HK-2 (cell line): ENCODE data around the gene FGB.
"Not testable (repeated sequence)": the region's sequence is repeated elsewhere in the genome, so short reads cannot be mapped to it uniquely, and the experiment has no call there.

Source experiments
- DNase-seq: peaks from one replicate; pipeline ENCODE4 v3.0.0-alpha.2; 2018; ENCODE audit not compliant: unreplicated experiment

Gene FGB

DNA sequence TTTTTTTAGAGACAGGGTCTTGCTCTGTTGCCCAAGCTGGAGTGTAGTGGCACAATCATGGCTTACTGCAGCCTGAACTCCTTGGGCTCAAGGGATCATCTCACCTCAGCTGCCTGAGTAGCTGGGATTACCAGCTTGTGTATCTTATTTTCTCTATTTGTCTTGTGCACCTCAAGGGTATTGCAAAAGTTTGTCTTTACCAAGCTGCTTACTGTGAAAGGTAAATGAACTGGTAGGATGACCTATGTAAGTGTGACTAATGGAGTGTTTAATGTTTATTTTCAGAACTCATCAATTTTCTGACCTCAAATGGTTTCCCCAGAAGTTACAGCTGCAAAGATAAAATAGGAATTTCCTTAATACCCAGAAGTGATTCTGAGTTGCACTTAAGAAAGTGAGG, 33.0 kb downstream of the FGB start:
- no peak for DNase-seq

GRCh38 chr4:154597281-154597680, 34.5 kb downstream of the FGB start:
- not testable (repeated sequence) for DNase-seq

DNA sequence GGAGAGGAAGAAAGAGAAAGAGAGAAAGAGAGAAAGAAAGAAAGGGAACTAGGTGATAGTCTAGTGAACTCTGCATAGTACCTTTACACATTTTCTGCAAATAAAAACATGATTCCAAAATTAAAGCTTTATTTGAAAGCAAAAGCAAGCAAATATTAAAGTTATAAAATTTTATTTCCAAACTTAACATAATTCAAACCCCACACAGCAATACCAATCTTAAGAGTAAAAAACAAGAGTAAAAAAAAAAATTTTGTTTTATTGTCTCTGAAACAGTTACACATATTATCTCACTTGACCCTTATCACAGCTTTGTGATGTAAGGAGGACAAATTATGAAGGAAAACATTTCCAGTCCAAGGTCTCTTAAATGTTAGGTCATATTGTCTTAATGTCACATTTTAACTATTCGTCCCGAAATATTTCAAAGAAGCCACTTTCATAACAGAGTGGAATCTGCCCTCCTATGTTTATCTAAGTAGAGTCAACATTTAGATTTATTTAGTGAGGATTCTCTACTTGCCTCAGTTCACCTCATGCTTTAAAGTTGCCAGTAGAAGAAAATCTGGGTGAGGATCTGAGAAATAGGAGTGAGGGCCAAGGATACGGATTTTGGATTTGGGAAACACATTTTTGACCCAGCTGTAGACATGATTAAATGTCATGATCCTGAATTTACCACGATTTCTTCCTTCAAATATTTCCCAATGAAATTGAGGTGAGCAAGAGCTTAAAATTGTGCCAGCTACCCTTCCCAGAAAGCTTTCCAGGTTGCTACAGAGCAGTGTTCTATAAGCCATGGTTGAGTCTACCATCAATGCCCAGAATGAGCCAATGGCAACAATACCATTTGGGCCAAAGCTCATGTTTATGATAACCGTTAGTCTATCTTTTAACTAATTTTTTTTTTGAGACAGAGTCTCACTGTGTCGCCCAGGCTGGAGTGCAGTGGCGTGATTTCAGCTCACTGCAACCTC, 35.3 kb downstream of the FGB start:
- DNase-seq = no peak

GRCh38 chr4:154602404-154603020, 39.7 kb downstream of the FGB start:
- no peak for DNase-seq

DNA sequence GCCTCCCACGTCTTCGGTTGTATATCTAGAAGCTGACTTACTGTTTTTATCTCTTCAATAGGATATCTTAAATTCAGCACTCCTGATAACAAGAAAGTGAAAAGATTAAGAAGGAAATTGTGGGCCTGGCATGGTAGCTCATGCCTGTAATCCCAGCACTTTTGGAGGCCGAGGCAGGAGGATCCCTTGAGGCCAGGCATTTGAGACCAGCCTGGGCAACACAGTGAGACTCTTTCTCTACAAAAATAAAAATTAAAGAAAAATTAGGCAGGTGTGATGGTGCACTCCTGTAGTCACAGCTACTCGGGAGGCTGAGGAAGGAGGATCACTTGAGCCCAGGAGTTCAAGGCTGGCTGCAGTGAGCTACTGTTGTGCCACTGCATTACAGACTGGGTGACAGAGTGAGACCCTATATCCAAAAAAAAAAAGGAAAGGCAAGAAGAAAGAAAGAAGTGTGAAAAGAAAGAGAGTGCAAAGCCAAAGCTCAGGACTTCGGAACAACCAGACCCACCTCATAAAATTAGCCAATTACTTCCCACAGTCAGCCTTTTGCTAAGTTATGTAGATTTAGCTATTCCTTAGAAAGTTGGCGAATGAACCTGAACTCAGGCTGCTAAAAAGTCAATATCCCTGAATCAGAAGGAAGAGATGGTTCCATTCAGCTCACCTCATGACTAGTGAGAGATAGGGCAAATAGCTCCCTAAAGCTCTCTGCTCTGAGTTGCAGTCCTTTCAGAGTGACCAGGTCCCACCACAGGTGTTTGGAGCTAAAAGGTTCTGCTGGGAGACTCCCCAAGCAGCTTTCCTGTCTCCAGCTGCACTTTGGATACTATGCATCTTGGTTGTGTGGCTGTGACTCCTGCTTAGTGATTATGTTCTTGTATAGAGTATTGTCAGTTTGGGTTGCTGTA, 40.5 kb downstream of the FGB start:
- DNase-seq = no peak

DNA sequence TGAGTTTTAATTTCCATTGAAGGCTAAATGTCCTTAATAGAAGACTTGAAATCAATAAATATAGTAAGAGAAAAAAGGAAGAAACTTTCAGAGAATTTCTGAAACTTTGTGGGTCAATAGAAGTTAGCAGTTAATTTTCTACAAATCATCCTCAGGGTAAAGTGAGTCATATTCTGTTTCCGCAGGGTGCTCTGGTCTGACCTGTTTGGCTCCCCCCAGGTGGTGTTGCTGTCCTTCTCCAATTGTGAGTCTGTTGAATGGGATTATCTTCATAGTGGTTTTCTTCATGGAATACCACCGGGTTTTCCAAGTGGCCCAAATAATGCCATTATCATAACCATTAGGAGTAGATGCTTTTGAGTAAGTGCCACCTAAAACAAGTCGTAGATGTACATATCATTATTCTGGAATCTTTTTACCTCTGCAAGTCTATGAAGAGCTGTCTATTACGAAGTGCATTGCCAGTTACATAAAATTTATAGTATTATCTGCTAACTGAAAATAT, 41.9 kb downstream of the FGB start:
- DNase-seq = no peak

DNA sequence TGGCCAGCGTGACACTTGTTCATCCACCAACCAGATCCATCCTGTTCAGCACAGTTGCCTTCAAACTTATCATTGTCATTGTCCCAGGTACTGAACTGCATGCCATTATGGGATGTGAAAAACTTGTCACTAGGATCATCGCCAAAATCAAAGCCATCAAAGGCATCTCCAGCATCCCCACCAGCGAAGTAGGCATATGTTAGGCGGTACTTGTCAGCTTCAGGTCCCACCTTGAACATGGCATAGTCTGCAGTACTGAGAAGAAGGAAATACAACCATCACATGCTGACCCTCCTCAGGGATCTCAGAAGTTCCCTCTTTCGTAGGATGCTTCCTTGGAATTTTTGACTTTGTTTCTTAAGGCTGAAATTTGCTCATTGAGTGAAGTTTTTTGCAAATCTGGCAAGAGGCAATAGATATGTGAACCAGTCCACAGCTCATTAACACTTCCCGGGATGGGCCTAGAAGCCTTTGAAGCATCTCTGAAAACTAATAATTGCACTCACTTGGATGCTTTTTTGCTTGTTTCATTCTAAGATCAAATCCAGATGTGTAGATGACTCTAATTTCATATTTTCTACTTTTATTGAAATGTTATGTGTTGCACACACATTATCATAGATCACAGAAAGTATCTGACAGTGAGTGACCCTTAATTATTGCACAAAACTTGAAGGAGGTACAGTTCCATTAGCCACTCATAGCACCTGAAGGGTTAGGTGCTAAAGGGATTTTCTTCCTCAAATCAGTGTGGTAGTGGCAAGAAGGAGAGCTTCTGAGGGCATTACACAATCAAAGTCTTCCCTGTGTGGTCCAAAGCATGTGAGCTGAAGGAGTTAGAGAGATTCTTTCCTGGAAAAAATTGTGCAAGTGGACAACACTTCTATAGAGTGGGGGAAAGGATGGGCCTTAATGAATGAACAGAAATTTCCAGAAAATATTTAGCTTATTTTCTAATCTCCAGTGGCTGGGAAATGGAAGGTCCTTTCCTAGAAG, 44.2 kb downstream of the FGB start:
- no peak for DNase-seq

DNA sequence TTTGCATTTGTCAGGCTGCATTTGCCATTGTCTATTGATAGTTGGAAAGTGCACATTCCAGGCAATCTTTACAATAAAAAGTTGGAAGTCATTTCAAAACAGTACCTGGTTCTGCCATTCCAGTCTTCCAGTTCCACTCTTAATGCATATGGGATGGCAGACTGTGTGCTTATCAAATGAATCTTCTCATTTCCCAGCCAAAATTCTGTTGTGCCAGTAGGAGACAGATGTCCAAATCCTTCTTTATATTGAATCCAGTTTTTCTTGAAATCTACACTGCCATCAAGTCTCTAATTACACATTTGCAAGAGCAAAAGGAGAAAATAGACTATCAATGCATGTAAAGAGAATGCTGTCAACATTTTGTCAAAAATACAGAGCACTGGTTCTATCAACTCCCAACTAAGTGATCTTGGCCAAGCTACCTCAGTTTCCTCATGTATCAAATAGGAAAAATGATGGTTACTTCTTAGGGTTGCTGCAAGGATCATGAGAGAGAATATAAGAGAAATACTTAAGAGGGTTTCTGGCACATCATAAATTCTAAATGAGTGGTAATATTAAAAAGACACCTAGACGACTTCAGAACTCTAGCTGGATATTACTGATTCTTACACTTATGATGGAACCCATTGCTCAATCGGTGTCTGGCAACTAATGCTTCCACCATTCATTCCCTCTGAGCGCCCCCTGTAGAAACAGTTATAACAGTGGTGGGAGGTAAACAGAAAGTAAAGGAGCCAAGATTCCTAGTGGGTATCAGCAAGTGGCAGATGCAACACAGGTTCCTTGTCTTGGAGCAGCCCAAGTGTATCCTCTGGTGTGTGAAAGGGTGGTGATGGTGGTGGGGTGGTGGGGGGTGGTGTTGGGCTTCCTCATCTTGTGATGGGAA, 45.8 kb downstream of the FGB start:
- no peak for DNase-seq

DNA sequence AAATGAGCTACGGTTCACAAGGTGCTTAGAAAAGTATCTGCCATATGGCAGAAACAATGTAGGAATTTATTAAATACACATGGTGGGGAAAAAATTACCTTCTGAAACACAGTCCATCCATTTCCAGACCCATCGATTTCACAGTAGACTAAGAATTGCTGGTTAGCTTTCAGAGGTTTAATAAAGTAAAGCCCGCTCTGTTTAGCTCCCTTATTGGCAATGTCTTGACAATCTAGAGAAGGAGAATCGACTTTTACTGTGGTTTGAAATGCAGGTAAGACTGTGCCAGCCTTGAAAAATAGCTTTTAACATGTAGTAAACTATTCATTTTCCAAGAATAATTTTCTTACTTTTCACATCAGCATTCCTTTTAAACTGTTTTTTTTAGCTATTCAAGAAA, 46.7 kb downstream of the FGB start:
- no peak for DNase-seq

- DNase-seq = no peak
These were observed 47.8 kb downstream of the FGB start for GRCh38 chr4:154610582-154610981.

- DNase-seq = no peak
These were observed 49.0 kb downstream of the FGB start for GRCh38 chr4:154611833-154612232.

DNA sequence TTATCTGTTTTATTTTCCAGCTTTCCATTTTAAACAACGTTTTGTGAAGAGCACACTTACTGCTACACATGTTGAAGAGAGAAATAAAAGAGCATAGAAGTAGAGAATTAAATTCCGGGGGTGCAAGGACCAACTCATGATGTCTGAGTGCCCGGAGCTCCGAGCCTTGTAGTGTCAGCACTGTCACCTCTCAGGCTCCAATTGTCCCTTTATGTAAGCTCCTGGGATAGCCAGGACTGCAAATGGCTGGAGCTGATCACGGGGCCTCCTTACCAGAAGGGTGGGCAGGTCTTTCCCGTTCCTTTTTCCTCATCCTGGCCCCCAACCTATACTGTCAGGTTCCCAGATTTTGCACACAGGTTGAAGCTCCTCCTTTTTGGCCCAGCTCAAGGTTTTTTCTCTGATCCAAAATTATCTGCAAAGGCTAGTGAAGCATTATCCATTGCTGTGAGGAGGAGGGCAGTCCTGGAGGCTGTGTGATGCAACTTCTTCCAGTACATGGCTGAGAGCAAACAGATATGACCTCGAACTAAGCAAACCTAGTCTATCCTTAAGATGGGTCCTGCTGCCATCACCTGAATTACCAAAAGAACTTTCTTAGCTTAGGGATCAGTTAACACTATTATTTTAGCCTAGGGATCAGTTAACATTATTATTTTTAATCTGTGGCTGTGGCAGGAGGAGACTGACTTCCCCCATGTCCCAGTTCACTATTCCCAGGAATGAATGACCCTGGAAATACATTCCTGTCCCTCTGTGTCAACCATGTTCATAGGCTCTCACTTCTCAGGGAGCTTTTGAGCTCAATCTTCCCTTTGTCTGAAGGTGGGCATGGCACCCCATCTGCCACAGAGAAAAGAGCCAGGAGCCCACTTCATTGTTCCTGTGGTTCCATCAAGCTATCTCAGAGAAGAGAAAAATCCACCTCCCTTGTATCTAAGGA, 49.9 kb downstream of the FGB start, which contains the start of gene FGG:
TSS of gene FGG (minus strand) at position 185 of the 943 bp plus-strand sequence. CDS start at position 138, 47 bp downstream.
- no peak for DNase-seq

- no peak for DNase-seq
These were observed 51.5 kb downstream of the FGB start for GRCh38 chr4:154614306-154614705.

GRCh38 chr4:154615211-154615610, 52.4 kb downstream of the FGB start:
- no peak for DNase-seq

DNA sequence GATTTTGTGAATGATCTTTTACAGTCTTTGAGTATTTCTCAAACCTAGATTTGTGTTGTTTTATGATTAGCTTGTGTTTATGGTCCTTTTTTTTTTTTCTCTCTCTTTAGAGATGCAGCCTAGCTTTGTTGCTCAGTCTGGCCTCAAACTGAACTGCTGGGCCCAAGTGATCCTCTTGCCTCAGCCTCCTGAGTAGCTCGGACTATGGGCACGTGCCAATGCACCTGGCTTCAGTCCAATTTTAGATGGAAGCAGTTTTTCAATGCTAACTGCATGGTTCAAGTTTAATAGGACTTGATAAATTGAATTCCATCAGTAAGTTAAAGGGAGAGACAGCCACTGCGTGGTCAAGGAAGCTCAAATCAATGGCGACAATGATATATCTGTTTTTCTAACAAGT, 53.5 kb downstream of the FGB start:
- no peak for DNase-seq

- DNase-seq = no peak
These were observed 53.9 kb downstream of the FGB start for GRCh38 chr4:154616731-154617130.

DNA sequence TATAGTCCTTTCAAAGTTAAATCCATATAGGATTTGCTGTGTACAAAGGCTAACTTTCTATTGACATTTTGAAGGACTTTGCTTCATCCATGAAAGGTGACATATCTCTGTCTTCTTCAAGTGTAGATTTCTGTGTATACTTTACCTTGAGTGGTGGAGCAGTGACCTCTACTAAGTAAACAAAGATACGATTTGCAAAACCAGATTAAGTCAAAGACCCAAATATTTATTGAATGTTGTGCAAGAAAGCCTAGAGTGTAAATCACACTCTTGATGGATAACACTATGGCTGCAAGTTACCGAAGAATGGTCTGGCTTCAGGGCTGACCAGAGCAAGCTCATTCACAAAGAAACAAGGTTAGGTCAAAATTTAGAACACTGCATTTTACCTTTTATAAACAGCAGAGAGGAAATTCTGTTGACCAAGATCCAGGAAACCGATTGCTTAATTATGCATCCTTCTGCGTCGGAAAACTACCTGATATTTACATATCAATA, 55.1 kb downstream of the FGB start:
- no peak for DNase-seq

- DNase-seq = peak; percentile 34
These were observed 56.0 kb downstream of the FGB start for GRCh38 chr4:154618708-154619315.
